ENCODE measurements around the gene GALNS.

Gene GALNS

GRCh38 chr16:88855176-88855575 lies 1.6 kb downstream of the GALNS start:
- no peak for DNase-seq

DNA sequence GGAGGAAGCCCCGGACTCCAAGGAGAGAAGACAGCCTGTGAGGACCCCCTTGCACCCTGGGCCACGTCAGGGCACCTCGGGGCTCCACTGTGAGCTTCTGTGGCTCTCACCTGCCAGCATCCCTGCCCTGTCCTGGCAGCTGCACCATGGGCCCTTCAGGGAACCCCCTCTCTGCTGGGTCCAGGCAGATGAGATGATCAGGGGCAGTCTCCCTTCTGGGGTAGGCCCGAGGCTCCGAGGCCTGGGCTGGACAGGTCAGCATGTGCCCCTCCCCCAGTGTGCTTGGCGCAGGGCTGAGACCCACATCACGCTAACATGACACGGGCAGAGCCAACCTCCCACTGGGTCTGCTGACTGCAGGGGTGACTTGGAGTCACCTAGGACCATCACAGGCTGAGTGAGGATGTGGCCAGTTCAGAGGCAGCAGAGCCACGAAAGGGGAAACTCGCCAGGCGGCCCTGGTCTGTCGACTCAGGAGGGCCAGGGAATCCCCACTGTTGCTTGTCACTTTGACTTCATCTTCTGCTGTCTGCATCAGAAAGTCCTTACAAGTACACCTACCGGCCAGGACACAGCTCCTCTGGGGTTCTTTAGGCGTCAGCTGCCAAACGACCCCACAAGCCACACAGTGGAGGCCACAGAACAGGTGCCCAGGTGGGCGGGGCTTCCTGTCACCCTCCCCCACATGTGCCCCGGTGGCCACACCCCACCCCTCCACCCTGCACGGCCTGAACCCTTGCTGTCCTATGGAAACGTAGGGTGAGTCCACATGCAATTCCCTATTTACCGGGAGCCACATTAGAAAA lies 2.2 kb downstream of the GALNS start:
- no peak for DNase-seq

DNA sequence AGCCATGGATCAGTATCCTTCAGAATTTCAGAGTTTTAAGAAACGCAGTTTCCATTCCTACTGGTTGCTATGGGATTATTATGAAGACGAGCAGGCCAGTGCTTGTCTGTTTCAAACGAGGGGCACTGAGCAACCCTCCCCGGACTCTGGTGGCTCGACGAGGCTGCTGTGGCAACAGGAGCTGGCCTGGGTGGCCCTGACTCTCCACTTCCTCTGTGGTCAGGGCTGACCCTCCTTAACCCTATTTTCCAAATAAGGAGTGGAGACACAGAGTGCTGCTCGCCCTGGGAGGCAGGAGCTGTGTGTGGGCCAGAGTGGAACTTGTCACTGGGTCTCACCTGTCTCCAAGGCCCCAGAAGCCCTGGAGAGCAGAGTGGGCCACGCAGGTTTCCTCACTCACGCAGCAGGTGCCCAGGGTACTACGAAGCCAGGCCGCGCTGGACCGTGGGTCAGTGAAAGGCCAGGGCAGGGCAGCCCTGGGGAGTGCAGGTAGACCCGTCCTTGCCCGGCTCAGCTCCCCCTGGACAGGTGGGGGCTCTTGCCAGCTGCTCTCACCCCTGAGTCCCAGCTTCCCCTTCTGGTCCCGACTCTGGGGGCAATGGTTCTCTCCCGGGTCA lies 3.3 kb downstream of the GALNS start:
- no peak for DNase-seq

- no peak for DNase-seq
These were observed 5.1 kb downstream of the GALNS start for GRCh38 chr16:88851616-88852015.

DNA sequence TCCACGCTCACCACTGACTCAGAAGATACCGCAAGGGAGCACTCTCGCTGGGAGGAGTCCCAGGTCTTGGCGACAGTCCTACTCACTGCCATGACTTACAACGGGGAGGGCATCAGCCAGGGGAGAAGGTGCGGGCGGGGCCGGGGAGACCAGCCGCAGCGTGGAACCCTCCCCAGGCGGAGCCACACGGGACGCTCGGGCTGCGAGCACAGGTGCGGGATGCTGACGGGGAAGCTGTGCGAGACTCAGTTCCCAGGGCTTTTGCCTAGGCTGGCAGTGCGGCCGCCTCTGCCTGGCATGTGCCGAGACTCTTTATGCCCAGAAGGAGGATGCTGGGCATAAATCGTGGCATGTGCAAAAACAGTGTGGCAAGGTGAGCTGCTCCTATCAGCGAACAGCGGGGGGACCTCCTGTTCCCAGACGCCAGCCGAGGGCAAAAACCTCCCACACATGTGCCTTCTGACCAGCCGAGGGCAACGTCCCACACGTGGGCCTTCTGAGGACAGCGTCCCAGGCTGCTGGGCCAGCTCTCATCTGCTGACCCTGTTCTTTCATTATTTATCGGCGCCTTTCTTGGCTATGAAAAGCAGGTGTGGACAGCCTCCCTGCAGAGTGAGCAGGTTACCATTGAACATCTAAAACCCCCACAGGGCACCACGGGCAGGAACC lies 6.1 kb downstream of the GALNS start:
- DNase-seq = no peak

- DNase-seq = no peak
These were observed 8.2 kb downstream of the GALNS start for GRCh38 chr16:88848557-88848956.

DNA sequence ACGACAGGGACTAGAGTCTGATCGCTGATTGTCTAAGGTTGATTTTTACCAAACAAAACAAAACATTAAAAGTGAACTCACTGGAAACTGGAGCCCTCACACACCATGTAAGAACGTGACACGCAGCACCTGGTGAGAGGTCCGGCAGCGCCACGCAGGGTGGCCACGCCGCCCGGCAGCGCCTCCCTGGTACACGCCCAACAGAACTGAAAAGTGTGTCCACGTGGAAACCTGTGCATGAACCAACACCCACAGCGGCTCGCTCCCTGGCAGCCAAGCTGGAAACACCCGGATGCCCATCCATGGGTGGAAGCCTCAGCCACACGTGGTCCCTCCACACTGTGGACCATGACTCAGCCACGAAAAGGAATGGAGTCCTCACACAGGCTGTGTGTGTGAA lies 9.1 kb downstream of the GALNS start:
- no peak for DNase-seq

DNA sequence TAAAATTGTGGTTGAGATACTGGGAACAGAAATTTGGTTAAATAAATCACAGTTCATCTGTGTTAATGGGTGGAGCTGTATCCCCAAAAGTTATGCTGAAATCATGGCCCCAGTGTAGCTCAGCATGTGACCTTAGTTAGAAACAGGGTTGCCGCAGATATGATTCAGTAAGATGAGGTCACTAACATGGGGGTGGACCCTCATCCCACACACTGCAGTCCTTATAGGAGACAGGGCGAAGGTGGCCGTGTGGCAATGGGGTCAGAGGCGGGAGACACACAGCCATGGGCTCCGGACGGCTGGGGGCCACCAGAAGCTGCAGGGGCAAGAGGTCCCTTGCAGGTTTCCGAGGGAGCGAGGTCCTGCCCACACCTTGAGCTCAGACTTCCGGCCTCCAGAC lies 10.7 kb downstream of the GALNS start:
- DNase-seq = no peak

DNA sequence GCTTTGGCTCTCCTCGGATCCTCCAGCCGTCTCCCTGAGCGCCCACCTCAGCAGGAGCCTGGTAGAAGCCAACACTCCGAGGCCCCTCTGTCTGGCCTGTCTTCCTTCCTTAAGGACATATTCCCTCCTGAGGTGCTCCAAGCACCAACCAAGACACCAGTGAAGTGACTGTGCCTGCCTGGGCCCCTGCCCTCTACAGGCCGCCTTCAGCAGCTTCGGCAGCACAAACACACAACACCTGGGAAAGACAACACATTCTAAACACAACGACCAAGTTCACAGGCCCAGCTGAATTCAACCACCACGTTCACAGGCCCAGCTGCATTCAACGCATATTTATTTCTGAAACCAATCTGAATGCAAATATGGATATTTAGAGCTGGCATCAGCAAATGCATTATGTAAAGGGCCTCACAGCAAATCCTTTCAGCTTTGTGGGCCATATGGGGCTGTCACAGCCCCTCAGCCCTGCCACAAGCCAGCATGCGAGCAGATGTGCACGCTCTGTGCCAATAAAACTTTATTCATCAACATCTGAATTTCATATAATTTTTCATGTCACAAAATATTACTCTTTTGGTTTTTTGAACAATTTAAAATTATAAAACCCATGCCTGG lies 12.2 kb downstream of the GALNS start:
- DNase-seq = no peak

DNA sequence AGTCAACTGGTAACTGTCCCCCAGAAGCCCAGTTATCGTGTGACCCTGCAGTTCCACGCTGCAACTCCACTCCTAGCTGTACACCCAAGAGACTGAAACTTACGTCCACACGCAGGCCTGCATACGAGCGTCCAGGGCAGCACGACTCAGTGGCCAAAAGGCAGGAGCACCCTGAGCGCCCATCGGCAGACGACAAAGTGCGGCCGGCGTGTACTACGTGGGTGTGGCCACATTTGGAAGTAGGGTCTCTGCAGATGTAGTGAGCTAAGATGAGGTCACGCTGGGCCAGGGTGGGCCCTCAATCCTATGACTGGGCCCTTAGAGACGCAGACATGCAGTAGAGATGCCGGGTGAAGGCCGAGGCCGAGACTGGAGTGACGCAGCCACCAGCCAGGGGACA lies 13.5 kb downstream of the GALNS start:
- no peak for DNase-seq

- no peak for DNase-seq
These were observed 13.9 kb downstream of the GALNS start for GRCh38 chr16:88842806-88843205.

DNA sequence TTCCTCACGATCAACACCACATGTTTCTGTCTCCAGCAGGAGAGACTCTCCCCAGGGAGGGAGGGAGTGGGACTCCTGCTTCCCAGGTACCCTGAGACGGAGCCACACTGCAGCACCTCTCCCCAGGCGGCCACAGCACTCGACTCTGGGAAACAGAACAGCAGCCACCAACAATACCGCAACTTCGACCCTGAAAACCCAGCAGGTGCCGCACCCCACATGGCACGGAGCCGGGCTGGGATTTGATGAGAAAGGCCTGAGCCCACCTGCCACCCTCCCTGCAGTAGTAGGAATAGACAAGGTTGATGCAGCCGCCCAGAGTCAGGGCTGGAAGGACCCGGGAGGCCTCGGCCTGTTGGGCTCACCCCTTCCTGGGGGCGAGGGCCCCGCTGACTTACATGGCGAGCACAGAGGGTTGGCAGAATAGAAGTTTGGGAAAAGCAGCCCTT lies 14.4 kb downstream of the GALNS start:
- DNase-seq = no peak

- no peak for DNase-seq
These were observed 15.0 kb downstream of the GALNS start for GRCh38 chr16:88841521-88842307.

DNA sequence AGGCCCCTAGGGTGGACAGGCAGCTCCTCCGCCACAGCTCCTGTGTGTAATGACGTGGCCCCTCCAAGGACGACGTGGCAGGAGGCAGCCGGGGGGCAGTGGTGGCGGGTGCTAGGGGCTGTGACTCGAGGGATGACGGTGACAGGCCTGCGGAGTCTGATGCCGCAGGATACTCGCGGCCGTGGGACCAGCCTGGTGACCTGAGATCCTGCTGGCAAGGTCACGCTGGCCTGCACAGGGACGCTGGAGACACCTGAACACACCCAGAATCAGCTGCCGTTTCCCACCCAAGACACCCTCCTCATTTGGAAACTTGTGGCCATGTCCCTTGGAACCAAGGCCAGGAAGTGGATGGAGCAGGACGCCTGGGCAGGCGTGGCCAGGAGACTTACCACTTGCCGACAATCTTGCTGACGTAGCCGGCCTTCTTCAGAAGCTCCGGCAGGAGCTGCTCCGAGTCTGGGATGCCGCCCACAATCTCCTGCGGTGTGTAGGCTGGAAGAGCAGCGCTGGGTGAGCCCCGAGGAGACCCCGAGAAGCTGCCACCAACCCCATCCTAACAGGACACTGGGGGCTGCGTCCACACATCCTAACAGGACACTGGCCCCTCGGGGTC lies 16.0 kb downstream of the GALNS start:
- DNase-seq = no peak

- DNase-seq = no peak
These were observed 16.8 kb downstream of the GALNS start for GRCh38 chr16:88839745-88840599.

- no peak for DNase-seq
These were observed 17.7 kb downstream of the GALNS start for GRCh38 chr16:88839026-88839529.

- no peak for DNase-seq
These were observed 18.2 kb downstream of the GALNS start for GRCh38 chr16:88838566-88838965.

GRCh38 chr16:88837806-88838205 lies 18.9 kb downstream of the GALNS start:
- DNase-seq = no peak

DNA sequence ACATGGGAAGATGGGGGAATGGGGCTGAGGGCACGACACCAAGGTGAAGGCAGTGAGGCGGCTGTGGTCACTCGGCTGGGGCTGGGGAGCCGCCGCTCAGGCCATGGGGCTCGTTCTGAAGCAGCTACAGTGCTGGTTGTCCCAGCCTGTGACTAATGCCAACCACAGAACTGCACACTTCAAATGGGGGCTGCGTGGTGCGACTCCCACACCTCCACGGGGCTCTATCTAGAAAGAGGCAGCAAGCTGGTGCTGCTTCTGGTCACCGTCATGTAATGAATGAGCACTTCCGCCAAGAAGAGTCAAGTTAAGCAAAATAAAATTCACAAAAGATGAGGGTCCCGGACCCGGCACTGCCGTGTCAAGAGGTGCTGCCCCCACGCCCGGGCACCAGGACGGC lies 20.0 kb downstream of the GALNS start:
- no peak for DNase-seq

- no peak for DNase-seq
These were observed 20.9 kb downstream of the GALNS start for GRCh38 chr16:88835818-88836217.

DNA sequence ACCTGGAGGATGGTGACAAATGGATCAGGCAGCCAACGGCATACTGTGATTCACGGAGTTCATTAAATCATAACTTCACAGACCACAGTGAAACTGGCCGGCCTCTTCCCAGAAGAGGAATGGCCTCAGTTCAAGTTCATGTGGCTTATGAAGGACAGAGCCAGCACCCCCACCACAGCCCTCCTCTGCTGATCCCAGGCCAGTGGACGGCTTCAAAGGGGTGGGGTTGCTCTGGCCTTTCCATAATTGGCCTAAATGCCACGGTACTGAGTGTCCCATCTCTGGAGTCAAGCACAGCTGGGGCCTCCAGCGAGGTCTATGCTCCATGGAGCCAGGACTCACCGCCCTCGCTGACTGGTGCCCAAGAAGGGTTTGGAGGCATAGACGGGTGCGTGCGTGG lies 21.4 kb downstream of the GALNS start:
- no peak for DNase-seq
